Activated CD4-positive, alpha-beta T cell treated with anti-CD3 and anti-CD28 coated beads for 36 hours (primary cell): ENCODE results near the gene CLDN9. TPM values are rescaled to one million over a fixed set of nuclear protein-coding genes. Genes with fewer than 3 reads are reported as not detected.

ENCODE experiments used
- ATAC-seq: fragments of 200-7000 bp; cut with Tn5 transposase; one replicate; pipeline ENCODE4 v1.10.0; 2021; ENCODE audit warnings: mild to moderate bottlenecking, moderate library complexity
- CTCF ChIA-PET: fragments of 350-600 bp; sonication (Branson Sonifier 250); formaldehyde crosslinking; loops from one replicate; lab custom pipeline; 2021; ENCODE audit warnings: antibody characterized with exemption; lab: Charles Lee
- POLR2A ChIA-PET: fragments of 350-600 bp; sonication (Branson Sonifier 250); formaldehyde crosslinking; loops from one replicate; lab custom pipeline; 2021; ENCODE audit warnings: antibody characterized with exemption, inconsistent platforms; lab: Charles Lee
- DNase-seq: peaks from one replicate; pipeline ENCODE4 v3.0.0-alpha.2; 2020
- H3K27ac Mint-ChIP-seq: one replicate; pipeline ENCODE4 v1.8.0; 2021; ENCODE audit warnings: mixed read lengths
- H3K27me3 Mint-ChIP-seq: one replicate; pipeline ENCODE4 v1.8.0; 2021; ENCODE audit warnings: mixed read lengths
- H3K36me3 Mint-ChIP-seq: one replicate; pipeline ENCODE4 v1.8.0; 2021; ENCODE audit warnings: low read depth, mixed read lengths
- H3K4me1 Mint-ChIP-seq: one replicate; pipeline ENCODE4 v1.8.0; 2021; ENCODE audit warnings: mixed read lengths
- H3K4me3 Mint-ChIP-seq: one replicate; pipeline ENCODE4 v1.8.0; 2021; ENCODE audit warnings: mild to moderate bottlenecking, moderate library complexity, mixed read lengths
- H3K9me3 Mint-ChIP-seq: one replicate; pipeline ENCODE4 v1.8.0; 2021; ENCODE audit warnings: low read depth, mixed read lengths
- intact Hi-C, 2 experiments: fragments of 100-400 bp; cut with DNase I in 1 of 2; cut with micrococcal nuclease in 1 of 2; formaldehyde crosslinking; loops; one replicate each; pipeline versions ENCODE4 v1.14.2 to v1.15.1; 2022 to 2024; cut with DNase I, micrococcal nuclease
- total RNA-seq, 2 experiments: library from RNA; stranded (reverse); gene quantifications; one replicate each; pipeline ENCODE4 v1.2.3, GENCODE V29; 2021

The CLDN9 gene
- total RNA-seq, 2 experiments from 2014 or later: not detected

- CTCF ChIA-PET: interaction anchor here (0.6 to 1.1 kb wide), 3 partner anchors 10 to 53 kb away, joined by 3 read pairs; no protein-coding TSS in a partner anchor
- no peak for DNase-seq
- H3K4me3 Mint-ChIP-seq: no peak overlapping the region
- peaks cover 8% of the 10 kb centered on the region for H3K4me1 Mint-ChIP-seq
- no peak for ATAC-seq
- POLR2A ChIA-PET: no interaction called here
- no peak overlapping the region for H3K27ac Mint-ChIP-seq
- H3K9me3 Mint-ChIP-seq: no peaks in the 10 kb centered on the region
- no peaks in the 10 kb centered on the region for H3K27me3 Mint-ChIP-seq
- peaks cover 42% of the 10 kb centered on the region for H3K36me3 Mint-ChIP-seq
- intact Hi-C loops: loop anchor here in 1 of 2 experiments (5.0 kb wide), 1 partner anchor 48 kb away; the partner anchor contains the start of genes HCFC1R1, THOC6 and TNFRSF12A
Observed at GRCh38 chr16:2974319-2975056, 38.2 kb upstream of the CLDN9 start.

GRCh38 chr16:2975161-2975795 lies 37.4 kb upstream of the CLDN9 start:
- ChIA-PET POLR2A (no interaction called here), CTCF (interaction anchor here (0.6 to 1.1 kb wide), 2 partner anchors 9 to 29 kb away, joined by 3 read pairs; no protein-coding TSS in a partner anchor)
- H3K4me3 Mint-ChIP-seq: no peak overlapping the region
- peaks cover 8% of the 10 kb centered on the region for H3K4me1 Mint-ChIP-seq
- no peaks in the 10 kb centered on the region for H3K27me3 Mint-ChIP-seq
- DNase-seq: no peak
- H3K36me3 Mint-ChIP-seq: peaks cover 45% of the 10 kb centered on the region
- ATAC-seq: no peak
- intact Hi-C loops: no loop called here
- no peak overlapping the region for H3K27ac Mint-ChIP-seq
- no peaks in the 10 kb centered on the region for H3K9me3 Mint-ChIP-seq

- H3K9me3 Mint-ChIP-seq: no peaks in the 10 kb centered on the region
- no peak overlapping the region for H3K4me3 Mint-ChIP-seq
- DNase-seq (no peak), ATAC-seq (no peak)
- H3K4me1 Mint-ChIP-seq: peaks cover under 1% of the 10 kb centered on the region
- H3K36me3 Mint-ChIP-seq: peaks cover 43% of the 10 kb centered on the region
- intact Hi-C loops: no loop called here
- CTCF ChIA-PET: no interaction called here
- no peak overlapping the region for H3K27ac Mint-ChIP-seq
- H3K27me3 Mint-ChIP-seq: no peaks in the 10 kb centered on the region
- POLR2A ChIA-PET: no interaction called here
Observed at GRCh38 chr16:2976201-2976600, 36.5 kb upstream of the CLDN9 start.

GRCh38 chr16:2976673-2977072 lies 36.0 kb upstream of the CLDN9 start:
- Mint-ChIP-seq H3K36me3 (peaks cover 41% of the 10 kb centered on the region), H3K27ac (no peak overlapping the region), H3K4me3 (no peak overlapping the region), H3K27me3 (peaks cover 1% of the 10 kb centered on the region), H3K4me1 (peaks cover 1% of the 10 kb centered on the region), H3K9me3 (no peaks in the 10 kb centered on the region)
- CTCF ChIA-PET: interaction anchor here (0.9 to 1.1 kb wide), 2 partner anchors 52 to 65 kb away, joined by 3 to 5 read pairs; partner anchors contain the start of gene FLYWCH1
- ATAC-seq: no peak
- POLR2A ChIA-PET: interaction anchor here (0.9 kb wide), 1 partner anchor 70 kb away, joined by 3 read pairs; no protein-coding TSS in a partner anchor
- intact Hi-C loops: no loop called here
- no peak for DNase-seq

- no peak overlapping the region for H3K27ac Mint-ChIP-seq
- ATAC-seq (no peak), DNase-seq (no peak)
- H3K4me1 Mint-ChIP-seq: peaks cover 3% of the 10 kb centered on the region
- H3K27me3 Mint-ChIP-seq: peaks cover 2% of the 10 kb centered on the region
- peaks cover 38% of the 10 kb centered on the region for H3K36me3 Mint-ChIP-seq
- intact Hi-C loops: no loop called here
- ChIA-PET POLR2A (interaction anchor here (0.9 to 1.1 kb wide), 2 partner anchors 8 to 71 kb away, joined by 3 read pairs; partner anchors contain the start of gene PAQR4), CTCF (interaction anchor here (0.9 to 1.3 kb wide), 3 partner anchors 17 to 66 kb away, joined by 3 to 5 read pairs (median 4); partner anchors contain the start of gene FLYWCH1)
- no peak overlapping the region for H3K4me3 Mint-ChIP-seq
- H3K9me3 Mint-ChIP-seq: no peaks in the 10 kb centered on the region
Observed at GRCh38 chr16:2977440-2977839, 35.3 kb upstream of the CLDN9 start.

- Mint-ChIP-seq H3K4me3 (peak overlapping the region; percentile 87), H3K9me3 (no peaks in the 10 kb centered on the region), H3K27me3 (peaks cover 2% of the 10 kb centered on the region), H3K36me3 (peaks cover 29% of the 10 kb centered on the region), H3K27ac (peak overlapping the region; percentile 74), H3K4me1 (peaks cover 6% of the 10 kb centered on the region)
- CTCF ChIA-PET: interaction anchor here (0.8 to 1.7 kb wide), 4 partner anchors 10 to 140 kb away, joined by 3 to 7 read pairs (median 4); no protein-coding TSS in a partner anchor
- ATAC-seq: peak; percentile 5
- DNase-seq: peak; percentile 55
- POLR2A ChIA-PET: interaction anchor here (0.6 to 1.2 kb wide), 2 partner anchors 8 to 111 kb away, joined by 5 read pairs; no protein-coding TSS in a partner anchor
- intact Hi-C loops: loop anchor here (1.0 to 5.0 kb wide), 11 partner anchors 9 to 258 kb away; partner anchors contain the start of genes FLYWCH1 (in 1 of the 2), PAQR4 (in 1 of the 2), SRRM2 (in 1 of the 2) and THOC6 (in 1 of the 2)
Observed at GRCh38 chr16:2979669-2980226, 33.0 kb upstream of the CLDN9 start.

- Mint-ChIP-seq H3K36me3 (peaks cover 27% of the 10 kb centered on the region), H3K9me3 (no peaks in the 10 kb centered on the region), H3K27ac (peak within 1 kb of the TSS; percentile 84), H3K27me3 (peaks cover 2% of the 10 kb centered on the region), H3K4me1 (peaks cover 6% of the 10 kb centered on the region), H3K4me3 (peak within 1 kb of the TSS; percentile 87)
- intact Hi-C loops: loop anchor here (1.0 to 5.0 kb wide), 11 partner anchors 10 to 259 kb away; partner anchors contain the start of genes FLYWCH1 (in 1 of the 2), PAQR4 (in 1 of the 2), SRRM2 (in 1 of the 2) and THOC6 (in 1 of the 2)
- POLR2A ChIA-PET: interaction anchor here (0.6 to 1.2 kb wide), 3 partner anchors 9 to 110 kb away, joined by 3 to 5 read pairs (median 5); no protein-coding TSS in a partner anchor
- peak; percentile 91 for ATAC-seq
- CTCF ChIA-PET: interaction anchor here (0.8 to 1.7 kb wide), 5 partner anchors 10 to 141 kb away, joined by 3 to 7 read pairs (median 4); partner anchors contain the start of gene PAQR4
- DNase-seq: peak; percentile 97
Observed at GRCh38 chr16:2980227-2981176, 32.2 kb upstream of the CLDN9 start, which contains the start of gene PKMYT1. Gene PKMYT1, minus strand, starts transcription at chr16:2980446. Its CDS starts 789 bp downstream, at chr16:2979657.

- Mint-ChIP-seq H3K27me3 (peaks cover 2% of the 10 kb centered on the region), H3K9me3 (no peaks in the 10 kb centered on the region), H3K36me3 (peaks cover 23% of the 10 kb centered on the region), H3K4me1 (peaks cover 6% of the 10 kb centered on the region), H3K27ac (peak overlapping the region; percentile 84), H3K4me3 (peak overlapping the region; percentile 87)
- ATAC-seq (no peak), DNase-seq (no peak)
- ChIA-PET CTCF (interaction anchor here (0.7 to 1.7 kb wide), 5 partner anchors 12 to 51 kb away, joined by 3 to 7 read pairs (median 3); partner anchors contain the start of gene PAQR4), POLR2A (no interaction called here)
- intact Hi-C loops: loop anchor here in 1 of 2 experiments (5.0 kb wide), 1 partner anchor 126 kb away; no protein-coding TSS in a partner anchor
Observed at GRCh38 chr16:2981177-2981898, 31.4 kb upstream of the CLDN9 start.

GRCh38 chr16:2981899-2982250 lies 30.8 kb upstream of the CLDN9 start:
- peaks cover 6% of the 10 kb centered on the region for H3K4me1 Mint-ChIP-seq
- intact Hi-C loops: loop anchor here in 1 of 2 experiments (5.0 kb wide), 1 partner anchor 125 kb away; no protein-coding TSS in a partner anchor
- ChIA-PET POLR2A (no interaction called here), CTCF (interaction anchor here (0.7 to 0.9 kb wide), 3 partner anchors 20 to 50 kb away, joined by 3 read pairs; no protein-coding TSS in a partner anchor)
- H3K4me3 Mint-ChIP-seq: peak overlapping the region; percentile 87
- ATAC-seq (no peak), DNase-seq (no peak)
- H3K9me3 Mint-ChIP-seq: no peaks in the 10 kb centered on the region
- H3K36me3 Mint-ChIP-seq: peaks cover 22% of the 10 kb centered on the region
- peak overlapping the region; percentile 82 for H3K27ac Mint-ChIP-seq
- H3K27me3 Mint-ChIP-seq: peaks cover 2% of the 10 kb centered on the region
